Measurements from ENCODE around the gene FARS2.

- TF ChIP-seq CTCF (IDR thresholded peaks at IDR 0.05) (no peak), POLR2A (IDR thresholded peaks at IDR 0.05; ENCODE audit: low read depth) (no peak), EP300 (IDR thresholded peaks at IDR 0.05) (no peak), POLR2AphosphoS5 (IDR thresholded peaks at IDR 0.05) (no peak)
Observed at GRCh38 chr6:5598123-5598522, 336.8 kb downstream of the FARS2 start.
